ENCODE results near the gene APOE.
"Not testable (repeated sequence)": the region's sequence is repeated elsewhere in the genome, so short reads cannot be mapped to it uniquely, and the experiment has no call there.

APOE gene

GRCh38 chr19:44912854-44913253, 7.3 kb downstream of the APOE start:
- no peak for DNase-seq

- DNase-seq, result not testable (repeated sequence)
Observed at GRCh38 chr19:44913512-44914432, 8.2 kb downstream of the APOE start.

- peak; percentile 87 for DNase-seq
Observed at GRCh38 chr19:44914433-44915206, 9.0 kb downstream of the APOE start, which contains the start of gene APOC1. Gene APOC1, plus strand, starts transcription at chr19:44914608. Its CDS starts 284 bp downstream, at chr19:44914892.

- DNase-seq, result no peak
Observed at GRCh38 chr19:44924243-44924725, 18.7 kb downstream of the APOE start.

GRCh38 chr19:44925114-44925891, 19.7 kb downstream of the APOE start:
- DNase-seq, result no peak

- not testable (repeated sequence) for DNase-seq
Observed at GRCh38 chr19:44926245-44927077, 20.9 kb downstream of the APOE start.

- DNase-seq, result no peak
Observed at GRCh38 chr19:44927746-44928145, 22.1 kb downstream of the APOE start.

GRCh38 chr19:44930088-44930487, 24.5 kb downstream of the APOE start:
- DNase-seq, result no peak

- DNase-seq, result no peak
Observed at GRCh38 chr19:44931541-44931940, 25.9 kb downstream of the APOE start.

- no peak for DNase-seq
Observed at GRCh38 chr19:44939668-44940067, 34.1 kb downstream of the APOE start.

GRCh38 chr19:44942067-44942571, 36.5 kb downstream of the APOE start, which contains the start of gene APOC4:
Gene APOC4, plus strand, starts transcription at chr19:44942237. Its CDS starts 41 bp downstream, at chr19:44942278.
- no peak for DNase-seq

- no peak for DNase-seq
Observed at GRCh38 chr19:44943801-44944249, 38.2 kb downstream of the APOE start.

GRCh38 chr19:44947041-44947581, 41.5 kb downstream of the APOE start:
- DNase-seq, result no peak

- no peak for DNase-seq
Observed at GRCh38 chr19:44948237-44948636, 42.6 kb downstream of the APOE start.

- no peak for DNase-seq
Observed at GRCh38 chr19:44948763-44949374, 43.3 kb downstream of the APOE start.

GRCh38 chr19:44949550-44949949, 44.0 kb downstream of the APOE start:
- no peak for DNase-seq

- peak; percentile 62 for DNase-seq
Observed at GRCh38 chr19:44951179-44952159, 45.9 kb downstream of the APOE start.

- DNase-seq, result no peak
Observed at GRCh38 chr19:44954278-44954648, 48.7 kb downstream of the APOE start.

Data from stimulated activated CD8-positive, alpha-beta memory T cell treated with anti-CD3 and anti-CD28 coated beads, Interleukin-4, amount 100 ng/mL, for 48 hours (primary cell).